Measurements from ENCODE around the gene RRP9. TPM values are rescaled to one million over a fixed set of nuclear protein-coding genes. Genes with fewer than 3 reads are reported as not detected.
"Not testable (repeated sequence)": the region's sequence is repeated elsewhere in the genome, so short reads cannot be mapped to it uniquely, and the experiment has no call there.

Gene RRP9
- total RNA-seq, 1 experiment from 2014 or later: 78.3 TPM

- DNase-seq (ENCODE audit: low read depth): no peak
Measured at GRCh38 chr3:51916418-51916817, 25.3 kb downstream of the RRP9 start.

GRCh38 chr3:51908026-51908425 is 33.7 kb downstream of the RRP9 start:
- DNase-seq (ENCODE audit: low read depth): no peak

DNA sequence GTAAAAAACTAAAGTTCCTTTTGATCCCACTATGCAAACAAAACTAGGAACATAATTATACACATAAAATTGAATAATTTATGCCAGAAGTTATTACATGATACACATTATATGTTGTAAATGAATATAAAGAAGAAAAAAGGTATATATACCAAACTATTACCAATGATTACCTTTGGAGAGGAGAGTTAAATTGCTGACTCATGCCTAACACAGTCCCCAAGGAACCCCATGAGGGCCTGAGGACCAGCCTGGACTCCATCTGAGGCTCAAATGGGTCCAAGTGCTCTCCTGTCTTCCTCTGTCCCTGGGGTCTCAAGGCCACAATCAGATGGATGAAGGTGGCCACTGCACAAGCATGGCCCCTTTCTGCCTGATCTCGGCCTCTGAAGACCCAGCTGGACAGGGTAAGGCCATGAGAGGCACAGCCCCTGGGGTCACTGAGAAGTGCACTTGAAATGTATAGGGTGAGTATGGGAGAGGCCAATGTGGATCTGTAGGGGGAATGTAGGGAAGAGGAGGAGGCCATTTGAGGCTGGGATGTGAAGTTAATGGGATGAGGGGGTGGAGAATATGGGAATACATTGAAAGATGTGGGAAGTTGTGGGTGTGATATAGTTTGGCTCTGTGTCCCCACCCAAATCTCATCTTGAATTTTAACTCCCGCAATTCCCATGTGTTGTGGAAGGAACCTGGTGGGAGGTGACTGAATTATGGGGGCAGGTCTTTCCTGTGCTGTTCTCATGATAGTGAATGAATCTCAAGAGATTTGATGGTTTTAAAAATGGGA is 37.5 kb downstream of the RRP9 start:
- DNase-seq (ENCODE audit: low read depth): no peak

DNA sequence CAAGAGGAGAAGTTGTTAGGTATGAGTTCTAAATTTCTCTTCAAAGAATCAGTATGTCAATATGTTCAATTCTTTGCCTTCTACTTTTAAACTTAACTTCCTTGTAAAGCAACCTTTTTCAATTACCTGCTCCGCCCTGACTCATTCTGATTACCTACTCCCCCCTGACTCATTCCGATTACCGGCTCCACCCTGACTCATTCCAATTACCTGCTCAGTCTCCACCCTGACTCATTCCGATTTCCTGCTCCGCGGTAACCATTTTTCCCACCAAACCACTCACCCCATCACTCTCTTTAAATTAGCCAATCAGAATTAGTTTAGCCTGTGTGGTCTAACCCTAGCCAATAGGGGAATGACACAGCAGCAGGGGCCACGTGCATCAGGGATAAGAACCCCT is 39.3 kb downstream of the RRP9 start:
- DNase-seq (ENCODE audit: low read depth): peak; percentile 97

DNA sequence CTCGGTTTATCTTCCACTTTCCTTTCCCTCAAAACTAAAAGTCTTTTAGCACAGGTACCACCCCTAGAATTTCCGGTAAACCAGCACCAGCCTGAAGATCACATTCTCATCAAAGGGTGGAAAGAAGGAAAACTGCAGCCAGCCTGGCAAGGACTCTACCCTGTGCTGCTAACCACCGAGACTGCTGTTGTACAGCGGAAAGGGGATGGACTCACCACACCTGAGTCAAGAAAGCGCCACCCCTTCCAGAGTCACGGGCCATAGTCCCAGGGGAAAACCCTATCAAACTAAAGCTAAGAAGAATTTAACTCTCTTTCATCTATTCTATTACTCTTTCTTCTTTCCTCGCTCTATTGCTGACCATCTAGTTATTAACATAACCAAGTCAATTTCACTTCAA is 41.7 kb downstream of the RRP9 start:
- not testable (repeated sequence) for DNase-seq (ENCODE audit: low read depth)

- no peak for DNase-seq (ENCODE audit: low read depth)
Measured at GRCh38 chr3:51897391-51897790, 44.3 kb downstream of the RRP9 start.

- DNase-seq (ENCODE audit: low read depth): peak; percentile 81
Measured at GRCh38 chr3:51896607-51897305, 44.9 kb downstream of the RRP9 start.

DNA sequence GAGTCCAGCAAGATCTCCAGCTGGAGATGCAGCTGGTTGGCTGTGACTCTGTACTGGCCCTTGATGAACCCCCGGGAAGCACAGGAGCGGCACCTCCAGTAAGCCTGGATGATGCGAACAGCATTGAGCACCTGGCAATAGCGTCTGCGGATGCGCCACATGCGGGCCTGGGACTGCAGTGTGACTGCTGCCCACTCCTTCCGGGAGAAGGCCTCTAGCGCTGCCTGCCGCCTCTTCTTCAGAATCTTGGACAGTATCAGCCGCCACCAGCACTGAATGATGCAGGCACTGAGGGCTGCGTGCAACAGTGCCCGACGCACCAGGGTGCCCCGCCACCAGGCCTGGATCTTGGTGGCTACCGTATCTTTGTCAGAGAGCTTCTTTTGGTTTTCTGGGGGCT is 46.8 kb downstream of the RRP9 start:
- DNase-seq (ENCODE audit: low read depth): no peak

DNA sequence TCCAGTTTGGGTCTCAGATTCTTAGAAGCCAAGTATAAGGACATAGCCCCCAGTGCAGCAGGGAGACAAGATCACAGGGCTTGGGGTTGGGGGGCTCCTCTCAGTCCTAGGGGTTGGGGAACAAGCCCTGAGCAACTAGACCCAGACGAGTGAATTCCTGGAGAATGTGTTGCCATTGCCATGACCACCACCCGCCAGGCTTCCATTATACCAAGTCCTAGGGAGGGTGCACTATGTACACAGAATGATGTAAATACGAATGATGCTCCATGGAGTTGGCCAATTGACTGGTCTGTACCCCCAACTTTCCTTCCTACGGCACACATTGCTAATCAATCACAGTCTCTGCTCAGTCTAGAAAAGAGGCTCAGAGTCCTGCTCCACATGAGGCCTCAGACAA is 47.3 kb downstream of the RRP9 start:
- DNase-seq (ENCODE audit: low read depth): no peak

GRCh38 chr3:51891242-51892039 is 50.3 kb downstream of the RRP9 start:
- DNase-seq (ENCODE audit: low read depth): no peak

- DNase-seq (ENCODE audit: low read depth): no peak
Measured at GRCh38 chr3:51888463-51889105, 53.1 kb downstream of the RRP9 start.

DNA sequence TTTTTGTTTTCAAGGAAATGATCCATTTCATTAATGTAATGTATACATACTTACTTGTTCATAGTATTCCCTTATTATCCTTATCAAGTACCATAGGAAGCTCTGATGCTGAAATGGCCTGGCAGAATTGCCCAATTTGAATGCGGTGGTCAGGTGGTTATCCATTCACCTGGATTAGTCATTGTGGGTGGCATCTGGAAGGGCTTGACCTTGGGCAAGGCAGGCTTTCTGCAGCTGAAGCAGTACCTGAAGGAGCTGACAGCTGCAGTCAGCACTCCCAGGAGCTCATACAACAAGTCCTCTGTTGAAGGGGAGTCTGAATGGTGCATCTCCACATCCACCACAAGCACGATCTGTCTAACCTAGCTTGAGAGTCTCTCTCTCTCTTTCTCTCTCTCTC is 54.1 kb downstream of the RRP9 start:
- DNase-seq (ENCODE audit: low read depth): no peak

DNA sequence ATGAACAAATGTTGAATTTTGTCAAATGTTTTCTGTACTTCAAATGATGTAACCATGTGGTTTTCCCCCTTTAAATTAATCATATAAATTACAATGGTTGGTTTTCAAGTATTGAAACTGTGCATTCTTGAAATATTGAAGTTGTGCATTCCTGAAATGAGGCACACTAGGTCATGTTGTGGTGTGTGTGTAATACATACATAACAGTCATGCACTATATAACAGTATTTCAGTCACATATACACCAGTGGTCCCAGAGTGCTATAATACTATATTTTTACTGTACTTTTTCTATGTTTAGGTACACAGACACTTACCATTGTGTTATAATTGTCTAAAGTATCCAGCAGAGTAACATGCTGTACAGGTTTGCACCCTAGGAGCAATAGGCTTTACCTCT is 55.3 kb downstream of the RRP9 start:
- DNase-seq (ENCODE audit: low read depth): no peak

Small RNAs within 50 kb of the gene (small RNA-seq; reads per million reads assigned to genes)
- gene AC115284.1: not detected

Other genes with a start within 250 kb of the RRP9 start
- under 0.01 and 0.06 TPM in 2 replicates for gene GRM2, start 234.8 kb downstream of the RRP9 start, total RNA-seq (2014; rRNA removed; shearing (Covaris generic))
- not detected in 2 replicates for gene IQCF6, start 162.7 kb downstream of the RRP9 start, total RNA-seq (2014; rRNA removed; shearing (Covaris generic))
- gene IQCF2, start 80.3 kb downstream of the RRP9 start, total RNA-seq (2014; rRNA removed; shearing (Covaris generic)): not detected in 2 replicates
- not detected in 2 replicates for gene IQCF5, start 66.3 kb downstream of the RRP9 start, total RNA-seq (2014; rRNA removed; shearing (Covaris generic))
- gene IQCF1, start 38.6 kb downstream of the RRP9 start, total RNA-seq (2014; rRNA removed; shearing (Covaris generic)): 0.50 and 0.57 TPM in 2 replicates
- 22.5 and 31.4 TPM in 2 replicates for gene PARP3, start 459 bp upstream of the RRP9 start, total RNA-seq (2014; rRNA removed; shearing (Covaris generic))
- 0.08 and 0.23 TPM in 2 replicates for gene GPR62, start 13.5 kb upstream of the RRP9 start, total RNA-seq (2014; rRNA removed; shearing (Covaris generic))
- 85.6 and 95.9 TPM in 2 replicates for gene PCBP4, start 25.6 kb upstream of the RRP9 start, total RNA-seq (2014; rRNA removed; shearing (Covaris generic))
- gene ABHD14B, start 32.1 kb upstream of the RRP9 start, total RNA-seq (2014; rRNA removed; shearing (Covaris generic)): 75.0 and 94.0 TPM in 2 replicates
- gene ABHD14A, start 33.2 kb upstream of the RRP9 start, total RNA-seq (2014; rRNA removed; shearing (Covaris generic)): 24.6 and 25.1 TPM in 2 replicates
- 105 and 171 TPM in 2 replicates for gene ACY1, start 41.6 kb upstream of the RRP9 start, total RNA-seq (2014; rRNA removed; shearing (Covaris generic))
- gene RPL29, start 54.0 kb upstream of the RRP9 start, total RNA-seq (2014; rRNA removed; shearing (Covaris generic)): 1,388 and 1,455 TPM in 2 replicates
- 31.9 and 39.9 TPM in 2 replicates for gene DUSP7, start 114.7 kb upstream of the RRP9 start, total RNA-seq (2014; rRNA removed; shearing (Covaris generic))
- gene POC1A, start 212.5 kb upstream of the RRP9 start, total RNA-seq (2014; rRNA removed; shearing (Covaris generic)): 26.0 and 31.3 TPM in 2 replicates

Measured in HT1080 (cell line).